SK-N-SH treated with all-trans-retinoic acid at 6 μM for 48 hours (cell line): Measurements from ENCODE around the gene DAPL1.

Experiments
- ATAC-seq: fragments of 200-7000 bp; cut with Tn5 transposase; 3 replicates; pipeline ENCODE4 v1.9.1; 2020; ENCODE audit warnings: mild to moderate bottlenecking, moderate library complexity
- ARNTL ChIP-seq: fragments of 450-650 bp; formaldehyde crosslinking; IDR thresholded peaks from 2 replicates; pipeline ENCODE4 v1.5.0; 2020; ENCODE audit warnings: low read depth, mild to moderate bottlenecking, moderate library complexity, borderline replicate concordance
- BACH2 ChIP-seq: fragments of 250-450 bp; sonication (Bioruptor Pico); IDR thresholded peaks from 2 replicates; pipeline ENCODE4 v1.9.0; 2021; ENCODE audit warnings: mild to moderate bottlenecking, borderline replicate concordance
- CREB5 ChIP-seq: fragments of 250-450 bp; sonication (Bioruptor Pico); IDR thresholded peaks from 2 replicates; pipeline ENCODE4 v1.5.1; 2020; ENCODE audit warnings: low read depth, mild to moderate bottlenecking, moderate library complexity
- CSDC2 ChIP-seq: fragments of 250-450 bp; sonication (Bioruptor Pico); IDR thresholded peaks from 2 replicates; pipeline ENCODE4 v1.5.0; 2020; ENCODE audit warnings: mild to moderate bottlenecking, moderate library complexity
- ISL1 ChIP-seq: fragments of 250-450 bp; sonication (Bioruptor Pico); IDR thresholded peaks from 2 replicates; pipeline ENCODE4 v2.1.2; 2022; ENCODE audit warnings: mild to moderate bottlenecking, moderate library complexity
- PATZ1 ChIP-seq: fragments of 250-450 bp; sonication (Bioruptor Pico); IDR thresholded peaks from 2 replicates; pipeline ENCODE4 v1.8.0; 2020; ENCODE audit warnings: mild to moderate bottlenecking, moderate library complexity, borderline replicate concordance
- POU6F1 ChIP-seq: fragments of 250-450 bp; sonication (Bioruptor Pico); IDR thresholded peaks from 2 replicates; pipeline ENCODE4 v1.8.0; 2021; ENCODE audit warnings: low read depth, mild to moderate bottlenecking, moderate library complexity, borderline replicate concordance
- PPARA ChIP-seq: fragments of 250-450 bp; sonication (Bioruptor Pico); IDR thresholded peaks from 2 replicates; pipeline ENCODE4 v1.5.0; 2020; ENCODE audit warnings: mild to moderate bottlenecking, borderline replicate concordance
- RARB ChIP-seq: fragments of 250-450 bp; sonication (Bioruptor Pico); IDR thresholded peaks from 2 replicates; pipeline ENCODE4 v1.8.0; 2021; ENCODE audit warnings: mild to moderate bottlenecking, moderate library complexity
- SNAI2 ChIP-seq: fragments of 250-450 bp; sonication (Bioruptor Pico); IDR thresholded peaks from 2 replicates; pipeline ENCODE4 v1.5.0; 2020; ENCODE audit warnings: mild to moderate bottlenecking, moderate library complexity
- TCF4 ChIP-seq: fragments of 250-450 bp; sonication (Bioruptor Pico); IDR thresholded peaks from 2 replicates; pipeline ENCODE4 v1.8.0; 2021; ENCODE audit warnings: mild to moderate bottlenecking, moderate library complexity, borderline replicate concordance
- TOX ChIP-seq: fragments of 250-450 bp; sonication (Bioruptor Pico); IDR thresholded peaks from 2 replicates; pipeline ENCODE4 v1.8.0; 2021; ENCODE audit warnings: mild to moderate bottlenecking, moderate library complexity, borderline replicate concordance
- TSHZ2 ChIP-seq: fragments of 250-450 bp; sonication (Bioruptor Pico); IDR thresholded peaks from 2 replicates; pipeline ENCODE4 v1.5.0; 2020; ENCODE audit warnings: mild to moderate bottlenecking, moderate library complexity
- ZC3H10 ChIP-seq: fragments of 250-450 bp; sonication (Bioruptor Pico); IDR thresholded peaks from 2 replicates; pipeline ENCODE4 v1.5.1; 2021; ENCODE audit warnings: mild to moderate bottlenecking, moderate library complexity
- ZFP3 ChIP-seq: fragments of 250-450 bp; sonication (Bioruptor Pico); IDR thresholded peaks from 2 replicates; pipeline ENCODE4 v1.5.0; 2020; ENCODE audit warnings: mild to moderate bottlenecking, moderate library complexity
- ZNF565 ChIP-seq: fragments of 450-650 bp; formaldehyde crosslinking; conservative IDR thresholded peaks from 2 replicates; pipeline ENCODE4 v1.5.0; 2020; ENCODE audit warnings: low read depth, mild to moderate bottlenecking, moderate library complexity
- ZNF70 ChIP-seq: fragments of 450-650 bp; formaldehyde crosslinking; IDR thresholded peaks from 2 replicates; pipeline ENCODE4 v1.5.0; 2020; ENCODE audit warnings: mild to moderate bottlenecking, moderate library complexity
- ZNF8 ChIP-seq: fragments of 450-650 bp; formaldehyde crosslinking; IDR thresholded peaks from 2 replicates; pipeline ENCODE4 v1.5.0; 2020; ENCODE audit warnings: mild to moderate bottlenecking, moderate library complexity
- TF ChIP-seq, protein P1 (sequence below): fragments of 250-450 bp; sonication (Bioruptor Pico); IDR thresholded peaks from 2 replicates; pipeline ENCODE4 v1.5.1; 2021; ENCODE audit warnings: mild to moderate bottlenecking, moderate library complexity

Gene DAPL1

DNA sequence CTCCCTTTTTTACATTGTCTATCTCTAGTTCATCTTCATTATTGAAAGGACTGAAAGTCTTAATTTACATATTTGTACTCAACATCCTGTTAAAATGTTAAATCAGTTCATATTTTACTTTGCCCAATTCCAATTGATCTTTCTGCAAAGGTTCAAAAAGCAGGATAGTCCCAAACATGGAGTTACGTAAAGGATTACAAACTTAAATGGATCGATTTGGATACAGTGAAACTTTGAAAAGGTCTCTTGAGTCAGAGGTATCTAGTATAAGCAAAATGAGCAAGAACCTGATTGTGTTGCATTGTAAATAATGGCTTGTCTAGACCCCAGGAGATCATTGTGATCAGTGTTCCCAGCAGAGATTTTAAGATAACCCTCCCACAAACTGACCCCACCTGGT lies 4.1 kb downstream of the DAPL1 start:
- no peak for ATAC-seq
- TF ChIP-seq, protein P1, sequence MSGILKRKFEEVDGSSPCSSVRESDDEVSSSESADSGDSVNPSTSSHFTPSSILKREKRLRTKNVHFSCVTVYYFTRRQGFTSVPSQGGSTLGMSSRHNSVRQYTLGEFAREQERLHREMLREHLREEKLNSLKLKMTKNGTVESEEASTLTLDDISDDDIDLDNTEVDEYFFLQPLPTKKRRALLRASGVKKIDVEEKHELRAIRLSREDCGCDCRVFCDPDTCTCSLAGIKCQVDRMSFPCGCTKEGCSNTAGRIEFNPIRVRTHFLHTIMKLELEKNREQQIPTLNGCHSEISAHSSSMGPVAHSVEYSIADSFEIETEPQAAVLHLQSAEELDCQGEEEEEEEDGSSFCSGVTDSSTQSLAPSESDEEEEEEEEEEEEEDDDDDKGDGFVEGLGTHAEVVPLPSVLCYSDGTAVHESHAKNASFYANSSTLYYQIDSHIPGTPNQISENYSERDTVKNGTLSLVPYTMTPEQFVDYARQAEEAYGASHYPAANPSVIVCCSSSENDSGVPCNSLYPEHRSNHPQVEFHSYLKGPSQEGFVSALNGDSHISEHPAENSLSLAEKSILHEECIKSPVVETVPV = no peak
- TF ChIP-seq ZFP3 (CRISPR knock-in tag) (no peak), PATZ1 (CRISPR knock-in tag) (no peak), ZC3H10 (CRISPR knock-in tag) (no peak), ZNF70 (no peak), ARNTL (CRISPR knock-in tag) (no peak), BACH2 (no peak), PPARA (CRISPR knock-in tag) (no peak), TOX (CRISPR knock-in tag) (no peak), ZNF8 (no peak), CSDC2 (no peak), SNAI2 (CRISPR knock-in tag) (no peak), RARB (no peak), CREB5 (CRISPR knock-in tag) (no peak)

DNA sequence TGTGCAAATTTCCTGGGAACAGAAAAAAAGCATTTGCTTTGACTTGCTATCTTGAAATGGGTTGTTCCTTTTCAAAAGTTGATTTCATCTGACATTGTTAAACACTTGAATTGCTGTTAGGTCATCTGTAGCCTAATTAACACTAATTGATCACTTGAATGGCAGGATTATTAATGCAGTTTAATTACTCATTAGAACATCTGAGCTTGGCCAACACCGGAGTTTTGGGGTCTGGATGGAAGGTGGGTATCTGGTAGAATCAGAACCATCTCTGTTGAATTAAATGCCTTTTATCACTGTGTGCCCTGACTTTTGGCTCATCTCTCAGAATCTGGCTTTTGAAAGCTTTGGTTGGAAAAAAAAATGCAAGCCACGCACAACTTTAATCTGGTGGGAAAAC lies 8.4 kb downstream of the DAPL1 start:
- no peak for ATAC-seq
- 0 out of 2 replicates have a peak, but pooled peaks have one; percentile 23 for TF ChIP-seq TCF4 (CRISPR knock-in tag)
- TF ChIP-seq TSHZ2 (CRISPR knock-in tag) = no peak
- TF ChIP-seq TOX (CRISPR knock-in tag) = no peak

DNA sequence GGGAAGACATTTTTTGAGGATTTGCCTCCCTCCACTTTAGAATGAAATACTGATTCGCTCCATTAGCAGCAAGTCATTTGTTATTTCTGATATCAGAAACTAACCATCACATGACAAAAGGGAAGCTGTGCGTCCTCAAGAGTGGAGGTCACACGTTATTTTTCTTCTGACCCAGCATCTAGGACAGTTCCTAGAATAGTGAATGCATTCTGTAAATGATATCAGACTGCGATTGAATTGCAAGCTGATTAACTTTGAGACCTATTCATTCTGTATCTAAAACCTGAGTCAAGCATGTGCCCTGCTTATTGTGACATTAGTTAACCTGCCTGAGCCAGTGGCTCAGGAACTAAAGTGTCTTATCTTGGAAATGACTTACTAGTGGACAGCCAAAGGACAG lies 10.1 kb downstream of the DAPL1 start:
- ATAC-seq = no peak
- no peak for TF ChIP-seq ZNF565 (CRISPR knock-in tag)
- TF ChIP-seq, protein P1 = no peak
- no peak for TF ChIP-seq RARB
- TF ChIP-seq ISL1 (CRISPR knock-in tag) = no peak
- no peak for TF ChIP-seq TOX (CRISPR knock-in tag)
- TF ChIP-seq SNAI2 (CRISPR knock-in tag) = no peak
- TF ChIP-seq POU6F1 (CRISPR knock-in tag) = no peak
- TF ChIP-seq ARNTL (CRISPR knock-in tag) = no peak
